Measurements from ENCODE around the gene DNAJB6. TPM values are rescaled to one million over a fixed set of nuclear protein-coding genes. Genes with fewer than 3 reads are reported as not detected.

The DNAJB6 gene
- total RNA-seq, 1 donor, result 86.6 TPM

DNA sequence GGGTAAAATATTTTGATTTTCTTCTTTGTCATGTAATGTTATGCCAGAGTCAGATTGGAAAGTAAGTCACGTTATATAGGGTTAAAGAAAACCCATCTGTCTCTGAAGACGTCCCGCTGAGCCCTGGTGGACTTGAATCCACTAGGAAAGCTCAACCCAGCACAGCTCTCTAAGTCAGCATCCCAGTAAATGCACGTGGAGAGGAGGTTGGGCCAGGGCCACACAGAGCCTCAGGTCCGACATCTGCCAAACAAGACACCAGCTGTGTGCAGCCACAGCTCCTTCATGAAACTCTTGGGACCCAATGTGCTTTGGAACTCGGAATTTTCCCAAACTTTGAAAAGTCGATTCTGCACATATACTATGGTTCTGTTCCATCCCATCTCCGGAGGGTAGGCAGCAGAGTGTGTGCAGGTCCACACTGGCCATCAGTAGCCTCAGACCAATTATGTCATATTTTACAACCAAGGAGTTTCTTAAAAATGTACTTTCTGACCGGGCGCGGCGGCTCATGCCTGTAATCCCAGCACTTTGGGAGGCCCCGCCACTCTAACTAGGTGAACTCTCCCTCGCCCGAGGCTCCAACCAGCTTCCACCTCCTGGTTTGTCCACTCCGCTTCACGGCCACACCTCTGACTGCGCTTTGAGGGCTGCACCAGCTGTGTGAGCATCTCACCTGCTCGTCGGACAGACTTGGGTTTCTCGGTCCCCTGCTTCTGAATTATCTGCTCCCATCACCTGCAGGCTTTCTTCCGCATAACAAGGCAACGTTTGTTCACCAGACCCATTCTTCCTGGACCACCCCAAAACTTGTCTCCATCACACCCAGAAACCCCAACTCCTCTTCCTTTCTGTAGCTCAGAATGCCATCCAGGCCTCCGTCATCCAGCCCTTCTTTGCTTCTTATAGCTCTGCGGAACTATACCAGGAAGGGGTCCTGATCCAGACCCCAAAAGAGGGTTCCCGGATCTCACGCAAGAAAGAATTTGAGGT, 29.7 kb upstream of the DNAJB6 start:
- H3K4me3 ChIP-seq (ENCODE audit: low read depth, low read length), result no peak overlapping the region
- DNase-seq (ENCODE audit: low read depth), result no peak
- TF ChIP-seq, protein P1, sequence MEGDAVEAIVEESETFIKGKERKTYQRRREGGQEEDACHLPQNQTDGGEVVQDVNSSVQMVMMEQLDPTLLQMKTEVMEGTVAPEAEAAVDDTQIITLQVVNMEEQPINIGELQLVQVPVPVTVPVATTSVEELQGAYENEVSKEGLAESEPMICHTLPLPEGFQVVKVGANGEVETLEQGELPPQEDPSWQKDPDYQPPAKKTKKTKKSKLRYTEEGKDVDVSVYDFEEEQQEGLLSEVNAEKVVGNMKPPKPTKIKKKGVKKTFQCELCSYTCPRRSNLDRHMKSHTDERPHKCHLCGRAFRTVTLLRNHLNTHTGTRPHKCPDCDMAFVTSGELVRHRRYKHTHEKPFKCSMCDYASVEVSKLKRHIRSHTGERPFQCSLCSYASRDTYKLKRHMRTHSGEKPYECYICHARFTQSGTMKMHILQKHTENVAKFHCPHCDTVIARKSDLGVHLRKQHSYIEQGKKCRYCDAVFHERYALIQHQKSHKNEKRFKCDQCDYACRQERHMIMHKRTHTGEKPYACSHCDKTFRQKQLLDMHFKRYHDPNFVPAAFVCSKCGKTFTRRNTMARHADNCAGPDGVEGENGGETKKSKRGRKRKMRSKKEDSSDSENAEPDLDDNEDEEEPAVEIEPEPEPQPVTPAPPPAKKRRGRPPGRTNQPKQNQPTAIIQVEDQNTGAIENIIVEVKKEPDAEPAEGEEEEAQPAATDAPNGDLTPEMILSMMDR (IDR thresholded peaks at IDR 0.05; ENCODE audit: insufficient read depth, low read length), result no peak

DNA sequence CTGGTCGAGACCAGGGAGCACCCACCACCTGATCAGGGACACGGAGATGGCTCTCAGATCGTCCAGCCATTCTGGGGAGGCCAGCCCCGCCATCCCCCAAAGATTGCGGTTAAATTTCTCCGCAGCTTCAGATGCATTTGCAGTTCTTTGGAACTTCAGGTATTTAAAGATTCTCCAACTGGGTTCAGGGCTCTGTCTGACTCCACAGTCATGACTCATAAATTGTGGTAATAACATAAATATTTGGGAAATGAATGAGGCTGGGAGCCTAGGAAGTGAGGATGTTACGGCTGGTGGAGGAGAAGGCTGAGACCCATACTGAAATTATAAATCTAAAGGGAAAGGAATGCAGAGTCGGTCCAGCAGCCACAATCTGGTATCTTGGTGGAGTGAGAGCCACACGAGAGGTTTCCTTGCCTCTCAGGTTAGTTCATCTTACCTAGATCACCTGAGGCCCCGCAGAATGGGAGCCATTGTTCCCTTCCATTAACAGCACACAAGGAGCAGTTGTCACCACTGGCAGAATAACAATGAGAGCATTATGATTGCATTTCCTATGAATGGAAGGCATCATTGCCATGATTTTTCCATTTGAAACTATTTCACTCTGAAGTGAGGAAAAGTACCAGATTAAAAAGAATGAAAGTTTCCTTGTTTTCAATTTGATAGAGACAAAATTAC, 26.7 kb upstream of the DNAJB6 start:
- H3K4me3 ChIP-seq (ENCODE audit: low read depth, low read length), result no peak overlapping the region
- TF ChIP-seq, protein P1 (IDR thresholded peaks at IDR 0.05; ENCODE audit: insufficient read depth, low read length), result no peak
- peak; percentile 89 for DNase-seq (ENCODE audit: low read depth)

DNA sequence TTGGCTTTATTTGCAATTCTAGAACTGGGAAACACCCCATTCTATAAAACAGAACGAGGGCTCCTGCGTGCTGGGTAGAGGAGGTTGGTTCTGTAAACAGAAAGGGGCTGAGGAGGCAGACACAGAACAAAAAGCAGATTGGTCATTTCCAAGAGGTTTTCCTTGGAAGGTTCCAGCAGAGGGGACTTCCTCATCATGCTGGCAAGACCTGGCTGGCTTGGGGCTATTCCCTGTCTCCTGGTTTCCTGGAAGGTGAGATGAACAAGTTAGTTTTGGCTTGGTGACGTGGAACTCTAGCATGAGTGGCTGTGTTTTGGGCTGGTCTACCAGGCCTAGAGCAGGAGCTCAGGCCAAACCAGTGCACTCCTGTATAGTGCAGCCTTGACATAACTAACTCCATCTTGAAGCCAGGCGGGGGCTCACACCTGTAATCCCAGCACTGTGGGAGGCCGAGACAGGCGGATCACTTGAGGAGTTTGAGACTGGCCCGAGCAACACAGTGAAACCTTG, 26.1 kb upstream of the DNAJB6 start:
- TF ChIP-seq, protein P1 (IDR thresholded peaks at IDR 0.05; ENCODE audit: insufficient read depth, low read length), result no peak
- H3K4me3 ChIP-seq (ENCODE audit: low read depth, low read length), result no peak overlapping the region
- peak; percentile 4 for DNase-seq (ENCODE audit: low read depth)

DNA sequence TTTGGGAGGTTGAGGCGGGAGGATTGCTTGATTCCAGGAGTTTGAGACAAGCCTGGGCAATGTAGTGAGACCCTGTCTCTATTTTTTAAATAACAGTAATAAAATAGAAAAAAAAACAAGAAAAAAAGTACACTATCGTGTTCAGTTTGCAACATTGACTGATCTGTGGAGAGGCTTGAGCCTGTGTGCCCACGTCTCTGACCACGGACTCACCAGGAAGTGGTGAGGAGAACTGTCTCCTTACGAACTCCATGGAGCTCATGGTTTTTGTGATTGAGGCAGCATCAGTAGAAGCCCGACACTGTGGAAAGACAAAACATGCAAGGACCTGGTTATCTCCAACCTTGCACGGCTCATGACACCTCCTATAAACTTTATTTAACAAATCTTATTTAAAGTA, 23.9 kb upstream of the DNAJB6 start:
- DNase-seq (ENCODE audit: low read depth), result no peak
- TF ChIP-seq, protein P1 (IDR thresholded peaks at IDR 0.05; ENCODE audit: insufficient read depth, low read length), result no peak

DNA sequence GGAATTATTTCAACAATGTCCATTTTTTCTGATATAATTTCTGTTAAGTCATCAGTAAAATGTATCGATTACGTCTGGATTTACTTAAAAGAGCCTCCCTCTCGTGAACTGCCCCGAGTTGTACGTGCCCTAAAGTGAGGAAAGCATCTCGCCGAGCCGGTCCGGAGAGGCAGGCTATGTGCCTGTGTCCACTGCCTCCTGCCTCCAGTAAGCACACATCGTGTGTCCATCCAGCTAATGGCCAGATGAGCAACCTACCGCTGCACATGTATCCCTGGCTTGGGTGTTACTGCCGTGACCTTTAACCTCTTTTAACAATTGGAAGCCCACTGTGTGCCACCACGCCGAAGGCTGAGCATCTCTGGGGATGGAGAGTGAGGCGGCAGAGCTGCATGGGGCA, 23.2 kb upstream of the DNAJB6 start:
- TF ChIP-seq, protein P1 (IDR thresholded peaks at IDR 0.05; ENCODE audit: insufficient read depth, low read length), result no peak
- no peak for DNase-seq (ENCODE audit: low read depth)
- no peak overlapping the region for H3K4me3 ChIP-seq (ENCODE audit: low read depth, low read length)

More for the DNA sequence above, 23.9 kb upstream of the DNAJB6 start:
- no peak overlapping the region for H3K4me3 ChIP-seq (ENCODE audit: low read depth, low read length)

DNA sequence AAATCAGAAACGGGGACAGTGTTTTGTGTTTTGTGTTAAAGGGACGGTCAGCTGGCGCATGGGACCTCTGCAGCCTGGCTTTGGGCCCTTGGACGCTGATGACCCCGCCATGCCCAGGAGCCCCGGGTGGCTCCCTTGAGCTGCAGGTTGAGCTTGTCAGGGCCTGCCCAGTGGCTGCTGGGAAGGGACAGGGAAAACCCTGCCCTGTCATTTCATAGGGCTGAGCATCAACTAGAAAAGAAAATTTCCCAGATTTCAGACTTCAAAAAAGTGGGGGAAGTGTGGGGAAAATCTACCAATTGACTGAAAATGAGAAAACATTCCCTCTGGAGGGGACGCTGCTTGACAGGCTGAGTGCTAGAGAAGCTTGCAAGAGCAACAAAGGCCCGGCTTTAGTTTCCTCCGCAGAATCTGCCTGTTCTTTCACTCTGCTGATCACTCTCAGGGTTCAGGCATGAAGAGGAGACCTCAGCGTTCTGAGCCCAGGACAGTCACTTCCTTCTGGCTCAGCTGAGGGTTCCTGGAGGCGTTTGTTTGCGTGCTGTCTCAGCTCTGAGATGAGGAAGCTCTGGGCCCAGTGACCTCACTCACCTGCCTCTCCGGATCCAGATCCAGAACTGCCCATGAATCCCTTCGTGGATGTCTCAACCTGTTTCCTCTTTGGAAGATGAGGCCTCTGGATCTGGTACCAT, 18.6 kb upstream of the DNAJB6 start:
- TF ChIP-seq, protein P1 (IDR thresholded peaks at IDR 0.05; ENCODE audit: insufficient read depth, low read length), result no peak
- peak; percentile 6 for DNase-seq (ENCODE audit: low read depth)
- no peak overlapping the region for H3K4me3 ChIP-seq (ENCODE audit: low read depth, low read length)
